ENCODE results near the gene TANGO2.

The TANGO2 gene

GRCh38 chr22:20001082-20001638 is 19.8 kb upstream of the TANGO2 start:
- in situ Hi-C loops (cut with MboI; ENCODE audit: low pct_unique_long_range_greater_than_20kb, low sequenced_read_pairs, unreplicated experiment), result no loop called here
- TF ChIP-seq, protein P1, sequence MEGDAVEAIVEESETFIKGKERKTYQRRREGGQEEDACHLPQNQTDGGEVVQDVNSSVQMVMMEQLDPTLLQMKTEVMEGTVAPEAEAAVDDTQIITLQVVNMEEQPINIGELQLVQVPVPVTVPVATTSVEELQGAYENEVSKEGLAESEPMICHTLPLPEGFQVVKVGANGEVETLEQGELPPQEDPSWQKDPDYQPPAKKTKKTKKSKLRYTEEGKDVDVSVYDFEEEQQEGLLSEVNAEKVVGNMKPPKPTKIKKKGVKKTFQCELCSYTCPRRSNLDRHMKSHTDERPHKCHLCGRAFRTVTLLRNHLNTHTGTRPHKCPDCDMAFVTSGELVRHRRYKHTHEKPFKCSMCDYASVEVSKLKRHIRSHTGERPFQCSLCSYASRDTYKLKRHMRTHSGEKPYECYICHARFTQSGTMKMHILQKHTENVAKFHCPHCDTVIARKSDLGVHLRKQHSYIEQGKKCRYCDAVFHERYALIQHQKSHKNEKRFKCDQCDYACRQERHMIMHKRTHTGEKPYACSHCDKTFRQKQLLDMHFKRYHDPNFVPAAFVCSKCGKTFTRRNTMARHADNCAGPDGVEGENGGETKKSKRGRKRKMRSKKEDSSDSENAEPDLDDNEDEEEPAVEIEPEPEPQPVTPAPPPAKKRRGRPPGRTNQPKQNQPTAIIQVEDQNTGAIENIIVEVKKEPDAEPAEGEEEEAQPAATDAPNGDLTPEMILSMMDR (IDR thresholded peaks at IDR 0.05; ENCODE audit: extremely low read depth, insufficient read depth, missing control alignments), result no peak
- no peak for DNase-seq (ENCODE audit: low spot score)

DNA sequence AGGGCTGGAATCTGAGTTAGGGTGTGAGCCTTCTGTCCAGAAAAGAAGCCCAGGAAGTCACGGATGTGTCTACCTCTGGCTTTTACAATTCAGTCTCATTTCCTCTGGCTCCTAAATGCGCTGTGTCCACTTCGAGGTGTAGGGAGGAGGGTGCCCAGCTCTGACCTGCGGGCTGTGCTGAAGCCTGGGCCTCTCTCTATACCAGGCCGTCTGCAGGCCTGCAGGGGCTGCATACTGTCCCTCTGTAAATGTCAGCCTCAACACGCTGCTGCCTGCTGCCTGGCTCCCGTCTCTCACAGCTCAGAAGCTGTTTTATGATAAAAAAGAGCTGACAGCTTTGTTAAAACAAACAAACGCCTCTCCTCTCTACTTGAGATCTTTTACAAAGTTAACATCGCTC is 18.8 kb upstream of the TANGO2 start:
- TF ChIP-seq, protein P1 (IDR thresholded peaks at IDR 0.05; ENCODE audit: extremely low read depth, insufficient read depth, missing control alignments), result no peak
- in situ Hi-C loops (cut with MboI; ENCODE audit: low pct_unique_long_range_greater_than_20kb, low sequenced_read_pairs, unreplicated experiment), result no loop called here

GRCh38 chr22:20002636-20003035 is 18.3 kb upstream of the TANGO2 start:
- in situ Hi-C loops (cut with MboI; ENCODE audit: low pct_unique_long_range_greater_than_20kb, low sequenced_read_pairs, unreplicated experiment), result no loop called here
- DNase-seq (ENCODE audit: low spot score), result no peak
- TF ChIP-seq, protein P1 (IDR thresholded peaks at IDR 0.05; ENCODE audit: extremely low read depth, insufficient read depth, missing control alignments), result no peak

More for the DNA sequence above, 18.8 kb upstream of the TANGO2 start:
- DNase-seq (ENCODE audit: low spot score), result no peak

DNA sequence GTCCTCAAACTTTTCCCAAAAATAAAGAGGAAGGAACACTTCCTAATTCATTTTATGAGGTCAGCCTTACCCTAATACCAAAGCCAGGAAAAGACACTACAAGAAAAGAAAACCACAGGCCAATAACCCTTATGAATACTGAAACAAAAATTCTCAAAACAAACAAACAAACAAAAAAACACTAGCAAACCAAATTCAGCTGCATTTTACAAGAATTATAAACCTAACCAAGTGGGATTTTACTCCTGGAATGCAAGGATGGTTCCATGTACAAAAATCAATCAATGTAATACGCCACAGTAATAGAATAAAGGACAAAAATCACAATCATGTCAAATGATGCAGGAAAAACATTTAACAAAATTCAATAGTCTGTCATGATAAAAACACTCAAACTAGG is 17.6 kb upstream of the TANGO2 start:
- TF ChIP-seq, protein P1 (IDR thresholded peaks at IDR 0.05; ENCODE audit: extremely low read depth, insufficient read depth, missing control alignments), result no peak
- in situ Hi-C loops (cut with MboI; ENCODE audit: low pct_unique_long_range_greater_than_20kb, low sequenced_read_pairs, unreplicated experiment), result no loop called here
- no peak for DNase-seq (ENCODE audit: low spot score)

DNA sequence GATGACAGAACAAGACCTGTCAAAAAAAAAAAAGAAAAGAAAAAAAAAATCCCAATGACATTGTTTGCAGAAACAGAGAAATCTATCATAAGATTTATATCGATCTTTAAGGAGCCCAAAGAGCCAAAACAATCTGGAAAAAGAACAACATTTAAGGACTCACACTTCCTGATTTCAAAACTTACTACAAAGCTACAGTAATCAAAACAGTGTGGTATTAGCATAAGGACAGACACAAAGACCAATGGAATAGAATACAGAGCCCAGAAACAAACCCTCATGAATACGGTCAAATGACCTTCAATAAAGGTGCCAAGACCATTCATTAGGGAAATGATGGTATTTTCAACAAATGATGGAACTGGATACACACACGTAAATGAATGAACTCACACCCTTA is 16.4 kb upstream of the TANGO2 start:
- in situ Hi-C loops (cut with MboI; ENCODE audit: low pct_unique_long_range_greater_than_20kb, low sequenced_read_pairs, unreplicated experiment), result no loop called here
- TF ChIP-seq, protein P1 (IDR thresholded peaks at IDR 0.05; ENCODE audit: extremely low read depth, insufficient read depth, missing control alignments), result no peak

DNA sequence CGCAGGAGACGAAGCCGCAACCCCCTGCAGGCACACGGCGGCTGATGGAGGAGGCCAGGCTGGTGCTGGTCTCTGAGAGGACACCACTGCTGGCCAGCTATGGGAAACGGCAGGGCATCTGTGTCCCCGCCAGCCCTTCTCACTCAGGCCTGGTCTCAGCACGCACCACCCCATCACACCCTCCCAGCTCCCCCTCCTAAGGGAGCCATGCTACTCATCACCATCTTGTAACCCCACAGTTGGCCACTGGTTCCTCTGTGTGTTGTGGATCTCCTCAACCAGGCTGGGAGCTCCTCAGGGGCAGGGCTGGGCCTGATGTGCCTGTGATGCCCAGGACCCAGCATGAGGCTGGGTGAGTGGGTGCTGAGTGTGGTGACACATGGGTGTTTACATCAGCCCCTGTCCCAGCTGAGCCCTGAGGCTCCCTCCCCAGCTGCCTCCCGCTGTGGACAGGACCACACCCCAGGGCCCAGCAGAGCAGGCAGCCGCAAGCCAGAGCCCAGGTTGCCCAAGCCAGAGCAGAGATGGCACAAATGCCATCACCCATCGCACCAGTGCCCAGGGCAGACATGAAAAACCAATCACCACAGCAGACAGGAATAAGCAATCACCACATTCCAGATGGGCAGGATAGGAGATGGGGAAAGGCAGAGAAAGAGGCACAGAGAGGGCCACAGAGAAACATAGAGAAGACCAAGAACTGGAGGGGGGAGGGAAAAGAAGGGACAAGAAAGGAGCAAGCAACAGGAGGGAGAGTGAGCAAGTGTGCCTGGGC is 12.5 kb upstream of the TANGO2 start:
- TF ChIP-seq, protein P1 (IDR thresholded peaks at IDR 0.05; ENCODE audit: extremely low read depth, insufficient read depth, missing control alignments), result no peak
- in situ Hi-C loops (cut with MboI; ENCODE audit: low pct_unique_long_range_greater_than_20kb, low sequenced_read_pairs, unreplicated experiment), result no loop called here
- DNase-seq (ENCODE audit: low spot score), result no peak

More for the DNA sequence above, 16.4 kb upstream of the TANGO2 start:
- no peak for DNase-seq (ENCODE audit: low spot score)
